Measurements from ENCODE around the gene ATG2A. TPM values are rescaled to one million over a fixed set of nuclear protein-coding genes. Genes with fewer than 3 reads are reported as not detected.

The ATG2A gene
- polyA plus RNA-seq, 4 donors: 18.0 to 35.7 (median 24.7) TPM

DNA sequence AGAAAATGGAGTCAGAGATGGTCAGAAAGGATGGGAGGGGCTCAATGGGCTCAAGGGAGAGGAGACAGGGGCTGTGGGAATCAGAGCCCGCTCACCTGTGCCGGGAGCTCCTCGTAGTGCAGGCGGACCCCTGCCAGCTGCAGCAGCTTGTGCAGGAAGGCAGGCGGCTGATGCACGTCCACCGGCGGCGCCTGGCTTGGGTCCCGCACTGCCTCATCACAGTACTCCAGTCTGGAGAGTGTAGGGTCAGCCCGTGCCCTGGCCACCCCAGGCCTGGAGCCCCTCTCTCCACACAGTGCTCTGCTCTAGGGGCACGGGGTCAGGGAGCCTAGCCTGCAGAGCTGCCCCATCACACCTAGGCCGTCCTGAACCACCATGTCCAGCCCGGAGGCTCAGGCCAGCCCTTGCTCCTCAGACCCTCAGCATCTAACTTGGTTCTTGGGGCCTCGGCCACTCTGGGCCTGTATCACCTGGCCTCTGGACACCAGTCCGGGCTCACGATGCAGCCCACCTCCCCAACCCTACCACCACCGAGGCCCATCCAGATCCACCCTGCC lies 3.8 kb downstream of the ATG2A start:
- Histone ChIP-seq H3K27ac (ENCODE audit: low read depth in 1 of 3, low read length in 2 of 3) (no peak overlapping the region), H3K27me3 (ENCODE audit: control insufficient read depth in 3 of 3, insufficient read depth in 3 of 3, low read length in 3 of 3) (no peaks in the 10 kb centered on the region), H3K4me1 (ENCODE audit: control insufficient read depth in 3 of 3, insufficient read depth in 2 of 3, low read depth in 1 of 3, low read length in 2 of 3) (peaks cover 0 to 16% (median 0%) of the 10 kb centered on the region in 3 donors), H3K4me3 (ENCODE audit: low read depth in 1 of 3, low read length in 3 of 3) (no peak overlapping the region), H3K9me3 (ENCODE audit: control insufficient read depth in 2 of 2, insufficient read depth in 1 of 2, low read depth in 1 of 2, low read length in 1 of 2) (no peaks in the 10 kb centered on the region), H3K36me3 (ENCODE audit: control insufficient read depth in 3 of 3, insufficient read depth in 2 of 3, low read depth in 1 of 3, low read length in 3 of 3) (peaks cover 10 to 67% (median 24%) of the 10 kb centered on the region in 3 donors)
- FAIRE-seq (no peak), DNase-seq (no peak)
- 89 to 91% (median 90%) methylated on average over 16 to 18 of the region's 18 CpGs for WGBS, 3 donors

GRCh38 chr11:64911689-64912088 lies 5.3 kb downstream of the ATG2A start:
- H3K36me3 ChIP-seq (ENCODE audit: control insufficient read depth in 3 of 3, insufficient read depth in 2 of 3, low read depth in 1 of 3, low read length in 3 of 3): peaks cover 17 to 81% (median 34%) of the 10 kb centered on the region in 3 donors
- no peak for DNase-seq
- H3K4me1 ChIP-seq (ENCODE audit: control insufficient read depth in 3 of 3, insufficient read depth in 2 of 3, low read depth in 1 of 3, low read length in 2 of 3): peaks cover 0 to 15% (median 0%) of the 10 kb centered on the region in 3 donors
- H3K27ac ChIP-seq (ENCODE audit: low read depth in 1 of 3, low read length in 2 of 3): no peak overlapping the region
- no peak for FAIRE-seq
- H3K27me3 ChIP-seq (ENCODE audit: control insufficient read depth in 3 of 3, insufficient read depth in 3 of 3, low read length in 3 of 3): no peaks in the 10 kb centered on the region
- H3K4me3 ChIP-seq (ENCODE audit: low read depth in 1 of 3, low read length in 3 of 3): no peak overlapping the region
- 87 to 97% (median 94%) methylated on average over 9 of the region's 9 CpGs for WGBS, 3 donors
- no peaks in the 10 kb centered on the region for H3K9me3 ChIP-seq (ENCODE audit: control insufficient read depth in 2 of 2, insufficient read depth in 1 of 2, low read depth in 1 of 2, low read length in 1 of 2)

DNA sequence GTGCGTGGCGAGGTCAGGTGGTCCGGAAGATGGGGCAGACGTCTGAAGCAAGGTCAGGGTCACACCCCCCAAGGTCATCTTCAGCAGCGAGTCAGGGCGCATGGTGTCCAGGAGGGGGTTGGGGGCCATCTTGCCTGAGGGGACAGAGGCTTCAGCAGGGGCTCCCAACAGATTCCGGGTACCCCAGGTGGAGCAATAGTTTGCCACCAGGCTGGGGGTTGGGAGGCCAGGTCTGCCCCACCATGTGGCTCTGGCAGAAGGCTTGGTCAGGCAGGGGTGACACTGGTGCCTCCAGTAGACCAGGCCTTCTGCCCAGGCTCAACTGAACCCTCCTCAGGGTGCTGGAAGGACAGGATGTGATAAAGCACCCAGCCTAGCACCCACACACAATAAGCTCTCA lies 5.9 kb downstream of the ATG2A start:
- WGBS, 3 donors: 87 to 95% (median 92%) methylated on average over 7 of the region's 7 CpGs
- Histone ChIP-seq H3K9me3 (ENCODE audit: control insufficient read depth in 2 of 2, insufficient read depth in 1 of 2, low read depth in 1 of 2, low read length in 1 of 2) (no peaks in the 10 kb centered on the region), H3K36me3 (ENCODE audit: control insufficient read depth in 3 of 3, insufficient read depth in 2 of 3, low read depth in 1 of 3, low read length in 3 of 3) (peaks cover 22 to 87% (median 34%) of the 10 kb centered on the region in 3 donors), H3K4me3 (ENCODE audit: low read depth in 1 of 3, low read length in 3 of 3) (no peak overlapping the region), H3K4me1 (ENCODE audit: control insufficient read depth in 3 of 3, insufficient read depth in 2 of 3, low read depth in 1 of 3, low read length in 2 of 3) (peaks cover 0 to 11% (median 0%) of the 10 kb centered on the region in 3 donors), H3K27ac (ENCODE audit: low read depth in 1 of 3, low read length in 2 of 3) (no peak overlapping the region), H3K27me3 (ENCODE audit: control insufficient read depth in 3 of 3, insufficient read depth in 3 of 3, low read length in 3 of 3) (no peaks in the 10 kb centered on the region)
- FAIRE-seq (no peak), DNase-seq (no peak)

DNA sequence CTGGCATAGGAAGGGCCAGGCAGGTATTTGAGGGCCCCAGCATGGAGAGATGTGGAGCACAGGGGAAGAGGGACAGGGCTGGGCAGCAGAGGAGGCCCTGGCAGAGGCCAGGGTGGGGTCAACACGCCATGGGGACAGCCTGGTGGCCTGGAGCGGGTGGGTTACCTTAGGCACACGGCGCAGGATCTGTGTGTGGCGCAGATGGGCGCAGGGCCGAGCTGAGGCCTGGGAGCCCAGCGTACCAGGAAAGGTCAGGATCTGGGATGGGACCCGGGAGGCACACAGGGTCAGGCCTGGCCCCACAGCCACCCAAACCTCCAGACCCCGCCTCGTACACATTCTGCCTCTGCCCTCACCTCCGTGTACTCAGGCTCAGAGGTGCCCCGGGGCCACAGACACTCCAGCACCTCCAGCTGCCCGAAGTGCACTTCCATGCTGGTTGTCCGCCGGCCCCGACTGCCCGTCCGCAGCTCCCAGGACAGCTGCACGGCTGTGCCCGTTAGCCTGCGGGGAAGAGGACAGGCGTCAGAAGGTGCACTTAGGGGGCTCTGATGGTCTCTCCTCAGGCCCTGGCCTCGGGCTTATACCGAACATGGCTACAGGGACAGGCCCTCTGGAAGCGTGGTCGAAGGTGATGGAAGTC lies 6.4 kb downstream of the ATG2A start:
- H3K36me3 ChIP-seq (ENCODE audit: control insufficient read depth in 3 of 3, insufficient read depth in 2 of 3, low read depth in 1 of 3, low read length in 3 of 3): peaks cover 26 to 92% (median 36%) of the 10 kb centered on the region in 3 donors

DNA sequence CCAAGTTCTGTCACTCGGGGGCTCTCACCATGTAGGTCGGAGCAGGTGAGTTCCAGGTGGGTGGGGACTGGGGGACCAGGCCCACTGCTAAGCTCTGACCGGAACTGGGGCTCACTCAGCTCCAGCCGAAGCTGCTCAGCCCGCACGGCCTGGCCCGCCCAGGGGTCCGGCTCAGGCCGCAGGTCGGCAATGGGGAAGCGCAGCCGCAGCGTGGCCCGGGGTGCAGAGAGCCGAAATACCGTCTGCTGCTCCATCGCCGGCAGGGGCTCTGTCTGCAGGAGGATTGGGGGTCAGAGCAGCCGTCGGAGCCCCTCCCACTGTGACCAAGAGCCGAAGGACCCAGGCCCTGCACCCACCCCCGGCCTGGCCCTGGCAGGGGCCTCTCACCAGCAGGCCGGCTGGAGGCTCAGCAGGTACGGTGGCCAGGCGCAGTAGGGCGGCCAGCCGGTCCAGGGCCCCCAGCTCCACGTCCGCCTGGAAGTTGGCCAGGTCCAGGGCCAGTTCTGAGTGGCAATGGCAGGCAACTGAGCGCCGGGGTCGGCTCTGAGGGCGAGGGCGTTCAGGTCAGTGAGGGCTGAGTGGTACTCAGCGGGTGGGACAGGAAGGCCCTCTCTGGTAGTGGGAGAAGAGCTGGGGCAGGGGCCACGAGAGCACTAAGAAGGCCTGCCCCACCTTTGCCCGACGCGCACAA lies 7.2 kb downstream of the ATG2A start:
- Histone ChIP-seq H3K9me3 (ENCODE audit: control insufficient read depth in 2 of 2, insufficient read depth in 1 of 2, low read depth in 1 of 2, low read length in 1 of 2) (no peaks in the 10 kb centered on the region), H3K4me1 (ENCODE audit: control insufficient read depth in 3 of 3, insufficient read depth in 2 of 3, low read depth in 1 of 3, low read length in 2 of 3) (no peaks in the 10 kb centered on the region), H3K4me3 (ENCODE audit: low read depth in 1 of 3, low read length in 3 of 3) (no peak overlapping the region), H3K27ac (ENCODE audit: low read depth in 1 of 3, low read length in 2 of 3) (no peak overlapping the region), H3K27me3 (ENCODE audit: control insufficient read depth in 3 of 3, insufficient read depth in 3 of 3, low read length in 3 of 3) (no peaks in the 10 kb centered on the region), H3K36me3 (ENCODE audit: control insufficient read depth in 3 of 3, insufficient read depth in 2 of 3, low read depth in 1 of 3, low read length in 3 of 3) (peaks cover 30 to 95% (median 38%) of the 10 kb centered on the region in 3 donors)
- no peak for FAIRE-seq
- 91 to 94% (median 92%) methylated on average over 35 to 39 of the region's 39 CpGs for WGBS, 3 donors
- no peak for DNase-seq

More for the DNA sequence above, 6.4 kb downstream of the ATG2A start:
- DNase-seq: no peak
- no peaks in the 10 kb centered on the region for H3K27me3 ChIP-seq (ENCODE audit: control insufficient read depth in 3 of 3, insufficient read depth in 3 of 3, low read length in 3 of 3)
- FAIRE-seq: no peak
- H3K4me3 ChIP-seq (ENCODE audit: low read depth in 1 of 3, low read length in 3 of 3): no peak overlapping the region
- no peaks in the 10 kb centered on the region for H3K9me3 ChIP-seq (ENCODE audit: control insufficient read depth in 2 of 2, insufficient read depth in 1 of 2, low read depth in 1 of 2, low read length in 1 of 2)
- H3K27ac ChIP-seq (ENCODE audit: low read depth in 1 of 3, low read length in 2 of 3): no peak overlapping the region
- 94 to 96% (median 95%) methylated on average over 23 to 27 of the region's 27 CpGs for WGBS, 3 donors
- peaks cover 0 to 5% (median 0%) of the 10 kb centered on the region in 3 donors for H3K4me1 ChIP-seq (ENCODE audit: control insufficient read depth in 3 of 3, insufficient read depth in 2 of 3, low read depth in 1 of 3, low read length in 2 of 3)

GRCh38 chr11:64908766-64909165 lies 8.2 kb downstream of the ATG2A start:
- DNase-seq: no peak
- Histone ChIP-seq H3K9me3 (ENCODE audit: control insufficient read depth in 2 of 2, insufficient read depth in 1 of 2, low read depth in 1 of 2, low read length in 1 of 2) (no peaks in the 10 kb centered on the region), H3K36me3 (ENCODE audit: control insufficient read depth in 3 of 3, insufficient read depth in 2 of 3, low read depth in 1 of 3, low read length in 3 of 3) (peaks cover 27 to 89% (median 38%) of the 10 kb centered on the region in 3 donors), H3K27me3 (ENCODE audit: control insufficient read depth in 3 of 3, insufficient read depth in 3 of 3, low read length in 3 of 3) (no peaks in the 10 kb centered on the region), H3K27ac (ENCODE audit: low read depth in 1 of 3, low read length in 2 of 3) (no peak overlapping the region), H3K4me1 (ENCODE audit: control insufficient read depth in 3 of 3, insufficient read depth in 2 of 3, low read depth in 1 of 3, low read length in 2 of 3) (no peaks in the 10 kb centered on the region), H3K4me3 (ENCODE audit: low read depth in 1 of 3, low read length in 3 of 3) (no peak overlapping the region)
- no peak for FAIRE-seq
- 90 to 91% (median 91%) methylated on average over 10 to 11 of the region's 11 CpGs for WGBS, 3 donors

DNA sequence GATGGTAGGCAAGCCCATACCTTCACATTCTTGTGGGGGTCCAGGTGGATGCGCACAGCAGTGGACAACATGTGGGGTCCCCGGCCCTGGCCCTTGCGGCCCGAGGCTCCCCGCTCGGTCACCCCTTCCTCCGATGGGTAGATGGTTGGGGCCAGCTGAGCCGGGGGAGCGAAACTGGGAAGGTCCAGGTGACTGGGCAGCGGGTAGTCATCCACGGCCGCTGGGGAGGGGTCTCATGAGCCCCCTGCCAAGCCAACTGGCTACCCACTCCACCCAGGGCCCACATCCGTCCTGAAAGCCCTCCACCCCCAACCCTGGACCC lies 10.7 kb downstream of the ATG2A start:
- 97 to 99% (median 98%) methylated on average over 13 of the region's 13 CpGs for WGBS, 3 donors
- no peak for FAIRE-seq

DNA sequence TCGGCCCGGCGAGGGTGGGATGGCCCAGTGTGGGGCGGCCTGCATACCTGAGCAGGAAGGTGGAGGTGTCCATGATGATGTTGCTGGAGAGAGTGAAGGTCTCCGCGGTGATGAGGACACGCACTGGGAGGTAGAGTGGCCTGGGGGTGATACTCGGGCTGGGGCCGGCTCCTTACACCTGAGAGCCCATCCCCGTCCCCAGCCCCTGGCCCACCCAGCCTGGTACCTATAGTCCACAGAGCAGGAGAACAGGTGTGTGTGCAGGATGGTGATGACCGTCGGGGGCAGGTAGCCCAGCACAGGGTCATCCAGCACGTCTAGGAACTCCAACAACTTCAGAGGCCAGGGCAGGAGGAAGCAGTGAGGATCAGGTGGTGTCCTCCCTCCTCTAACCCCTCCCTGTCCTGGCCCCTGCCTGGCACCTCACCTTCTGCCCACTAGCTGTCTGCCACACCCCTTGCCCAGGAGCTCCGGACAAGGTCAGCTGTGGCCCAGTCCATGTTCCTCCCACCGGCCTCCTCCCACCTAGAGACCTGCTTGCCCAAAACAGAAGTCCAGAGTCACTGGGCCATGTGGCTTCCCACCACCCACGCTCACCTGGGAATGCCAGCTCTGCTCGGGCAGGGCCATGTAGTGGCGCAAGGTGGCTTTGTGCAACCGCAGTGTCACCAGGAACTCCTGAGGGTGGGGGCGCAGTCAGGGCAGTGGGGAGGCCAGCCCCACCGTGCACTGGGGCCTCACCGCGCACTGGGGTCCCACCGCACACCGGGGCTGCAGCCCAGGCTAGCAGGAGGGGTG lies 11.3 kb downstream of the ATG2A start:
- Histone ChIP-seq H3K9me3 (ENCODE audit: control insufficient read depth in 2 of 2, insufficient read depth in 1 of 2, low read depth in 1 of 2, low read length in 1 of 2) (no peaks in the 10 kb centered on the region), H3K4me1 (ENCODE audit: control insufficient read depth in 3 of 3, insufficient read depth in 2 of 3, low read depth in 1 of 3, low read length in 2 of 3) (no peaks in the 10 kb centered on the region), H3K4me3 (ENCODE audit: low read depth in 1 of 3, low read length in 3 of 3) (no peak overlapping the region), H3K27me3 (ENCODE audit: control insufficient read depth in 3 of 3, insufficient read depth in 3 of 3, low read length in 3 of 3) (no peaks in the 10 kb centered on the region), H3K36me3 (ENCODE audit: control insufficient read depth in 3 of 3, insufficient read depth in 2 of 3, low read depth in 1 of 3, low read length in 3 of 3) (peaks cover 39 to 88% (median 45%) of the 10 kb centered on the region in 3 donors), H3K27ac (ENCODE audit: low read depth in 1 of 3, low read length in 2 of 3) (no peak overlapping the region)
- FAIRE-seq: no peak
- 93 to 95% (median 95%) methylated on average over 23 to 25 of the region's 25 CpGs for WGBS, 3 donors
- DNase-seq: no peak

More for the DNA sequence above, 10.7 kb downstream of the ATG2A start:
- H3K4me1 ChIP-seq (ENCODE audit: control insufficient read depth in 3 of 3, insufficient read depth in 2 of 3, low read depth in 1 of 3, low read length in 2 of 3): no peaks in the 10 kb centered on the region
- no peaks in the 10 kb centered on the region for H3K27me3 ChIP-seq (ENCODE audit: control insufficient read depth in 3 of 3, insufficient read depth in 3 of 3, low read length in 3 of 3)
- no peak overlapping the region for H3K27ac ChIP-seq (ENCODE audit: low read depth in 1 of 3, low read length in 2 of 3)
- H3K4me3 ChIP-seq (ENCODE audit: low read depth in 1 of 3, low read length in 3 of 3): no peak overlapping the region
- H3K9me3 ChIP-seq (ENCODE audit: control insufficient read depth in 2 of 2, insufficient read depth in 1 of 2, low read depth in 1 of 2, low read length in 1 of 2): no peaks in the 10 kb centered on the region
- no peak for DNase-seq
- H3K36me3 ChIP-seq (ENCODE audit: control insufficient read depth in 3 of 3, insufficient read depth in 2 of 3, low read depth in 1 of 3, low read length in 3 of 3): peaks cover 39 to 88% (median 42%) of the 10 kb centered on the region in 3 donors
